Stimulated activated naive CD8-positive, alpha-beta T cell treated with anti-CD3 and anti-CD28 coated beads, Interleukin-15, Interleukin-2, amounts not matched to agents 100 ng/mL and 50 ng/mL, for 24 hours (primary cell): ENCODE data around the gene POLR1H.

ENCODE experiments used
- H3K27ac Mint-ChIP-seq: one replicate; pipeline ENCODE4 v1.8.0; 2021; ENCODE audit warnings: mild to moderate bottlenecking, mixed read lengths
- H3K27me3 Mint-ChIP-seq: one replicate; pipeline ENCODE4 v1.8.0; 2021; ENCODE audit warnings: mixed read lengths
- H3K36me3 Mint-ChIP-seq: one replicate; pipeline ENCODE4 v1.8.0; 2021; ENCODE audit warnings: low read depth, mixed read lengths
- H3K4me1 Mint-ChIP-seq: one replicate; pipeline ENCODE4 v1.8.0; 2021; ENCODE audit warnings: low read depth, mixed read lengths
- H3K4me3 Mint-ChIP-seq: one replicate; pipeline ENCODE4 v1.8.0; 2021; ENCODE audit warnings: mild to moderate bottlenecking, mixed read lengths
- H3K9me3 Mint-ChIP-seq: one replicate; pipeline ENCODE4 v1.8.0; 2021; ENCODE audit warnings: mixed read lengths

The POLR1H gene

DNA sequence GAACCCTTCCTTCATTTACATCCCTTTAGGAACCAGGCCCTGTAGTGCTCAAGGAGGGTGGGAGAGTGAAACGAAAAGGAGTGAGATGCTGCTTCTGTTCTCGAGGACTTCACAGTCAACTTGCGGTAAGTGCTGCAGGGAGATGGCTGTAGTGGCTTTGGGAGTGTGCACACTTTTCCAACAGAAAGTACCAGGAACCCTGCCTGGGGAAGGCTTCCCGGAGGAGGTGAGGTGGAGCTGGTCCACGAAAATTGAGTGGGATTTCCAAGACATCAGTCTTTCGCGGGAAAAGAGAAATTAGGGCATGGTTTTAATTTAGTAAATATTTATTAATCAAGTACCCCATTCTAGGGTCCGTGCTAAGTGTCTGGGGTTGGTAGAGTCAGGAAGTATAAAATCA is 39.1 kb downstream of the POLR1H start:
- no peaks in the 10 kb centered on the region for H3K36me3 Mint-ChIP-seq
- no peak overlapping the region for H3K27ac Mint-ChIP-seq
- peaks cover 54% of the 10 kb centered on the region for H3K4me1 Mint-ChIP-seq
- peak overlapping the region; percentile 68 for H3K4me3 Mint-ChIP-seq
- H3K9me3 Mint-ChIP-seq, result no peaks in the 10 kb centered on the region
- peaks cover 64% of the 10 kb centered on the region for H3K27me3 Mint-ChIP-seq

DNA sequence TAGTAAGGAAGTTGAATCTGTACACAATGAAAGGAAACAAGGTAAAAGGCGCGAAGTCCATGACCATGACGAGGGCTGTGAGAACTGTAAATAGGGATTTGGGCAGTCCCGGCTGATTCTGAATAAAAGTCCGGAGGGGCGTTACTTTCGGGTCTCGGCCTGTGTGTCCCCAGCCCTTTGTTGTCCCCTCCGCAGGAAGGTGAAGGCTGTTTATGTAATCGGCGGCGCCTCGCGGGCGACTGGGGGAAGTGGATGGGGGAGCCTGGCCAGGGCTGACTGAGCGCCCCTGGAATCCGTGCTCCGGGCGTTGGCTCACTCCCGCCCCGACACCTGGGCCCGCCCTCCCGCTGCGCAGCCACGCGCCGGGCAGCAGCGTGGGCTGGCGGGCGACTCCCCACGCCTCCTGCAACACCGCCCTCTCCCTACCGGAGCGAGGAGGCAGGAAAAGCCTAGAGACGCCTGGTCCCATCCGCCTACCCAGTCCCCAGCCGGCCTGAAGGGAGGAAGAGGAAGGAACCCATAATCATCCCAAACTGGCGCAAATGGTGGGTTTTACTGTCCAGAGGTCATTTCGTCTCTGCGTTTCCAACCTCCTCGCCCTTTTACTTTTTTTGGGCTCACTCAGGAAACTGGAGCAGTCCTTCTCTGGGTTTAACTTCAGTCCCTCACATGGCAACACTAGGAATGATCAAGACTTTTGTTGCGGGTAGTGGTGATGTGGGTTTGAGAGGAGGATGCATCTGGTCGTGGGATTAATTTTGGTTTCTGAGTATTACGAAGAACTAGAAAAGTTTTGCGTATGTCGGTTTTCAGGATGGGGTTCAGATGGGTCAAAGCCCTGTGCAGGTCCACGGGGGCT is 39.7 kb downstream of the POLR1H start:
- peak overlapping the region; percentile 75 for H3K4me3 Mint-ChIP-seq
- peaks cover 54% of the 10 kb centered on the region for H3K4me1 Mint-ChIP-seq
- H3K36me3 Mint-ChIP-seq, result no peaks in the 10 kb centered on the region
- H3K27ac Mint-ChIP-seq, result peak overlapping the region; percentile 56
- H3K9me3 Mint-ChIP-seq, result no peaks in the 10 kb centered on the region
- H3K27me3 Mint-ChIP-seq, result peaks cover 60% of the 10 kb centered on the region

DNA sequence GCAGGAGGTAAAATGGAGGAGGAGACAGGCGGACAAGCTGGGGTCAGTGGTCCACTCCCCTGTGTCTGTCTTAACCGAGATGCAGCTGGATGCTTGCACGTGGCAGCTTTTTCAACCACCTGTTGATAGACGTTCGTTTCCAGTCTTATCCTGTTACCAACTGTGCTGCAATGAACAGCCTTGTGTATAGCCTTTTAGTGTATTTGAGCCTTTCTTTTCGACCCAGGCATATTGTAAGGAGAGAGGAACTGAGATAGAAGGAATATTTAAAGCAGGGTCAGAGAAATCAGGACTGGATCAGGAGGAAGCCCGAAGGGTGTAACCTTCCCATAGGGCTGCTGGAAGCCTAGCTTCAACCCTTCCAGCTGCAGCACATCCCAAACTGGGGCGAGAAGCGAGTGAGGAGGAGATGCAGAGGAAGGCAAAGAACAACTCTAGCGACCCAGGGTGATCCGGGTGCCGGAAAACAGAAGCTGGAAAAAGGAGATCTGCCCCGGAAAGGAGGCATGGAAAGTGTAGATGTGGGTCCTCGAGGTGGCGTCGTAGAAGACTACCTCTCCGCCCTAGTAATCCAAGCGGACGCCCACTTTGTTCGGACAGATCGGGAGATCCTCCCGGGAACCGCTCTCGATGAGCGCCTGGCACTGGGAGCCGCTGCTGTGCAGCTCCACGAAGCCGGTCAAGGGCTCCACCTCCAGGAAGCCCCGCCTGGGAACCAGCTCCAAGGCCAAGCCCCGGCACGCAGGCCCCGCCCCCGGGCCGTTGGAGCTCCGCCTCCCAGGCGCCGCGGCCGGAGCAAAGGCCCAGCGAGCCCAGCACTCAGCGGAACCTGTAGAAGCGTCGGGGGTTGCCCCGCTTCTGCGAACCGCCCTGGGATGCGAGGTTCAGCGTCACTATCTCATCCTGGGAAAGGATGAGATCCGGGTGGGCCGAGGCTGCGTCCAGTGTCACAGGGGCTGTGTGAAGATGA is 40.7 kb downstream of the POLR1H start:
- peak overlapping the region; percentile 75 for H3K4me3 Mint-ChIP-seq
- no peaks in the 10 kb centered on the region for H3K9me3 Mint-ChIP-seq
- peaks cover 58% of the 10 kb centered on the region for H3K27me3 Mint-ChIP-seq
- H3K4me1 Mint-ChIP-seq, result peaks cover 54% of the 10 kb centered on the region
- H3K36me3 Mint-ChIP-seq, result no peaks in the 10 kb centered on the region
- peak overlapping the region; percentile 56 for H3K27ac Mint-ChIP-seq

DNA sequence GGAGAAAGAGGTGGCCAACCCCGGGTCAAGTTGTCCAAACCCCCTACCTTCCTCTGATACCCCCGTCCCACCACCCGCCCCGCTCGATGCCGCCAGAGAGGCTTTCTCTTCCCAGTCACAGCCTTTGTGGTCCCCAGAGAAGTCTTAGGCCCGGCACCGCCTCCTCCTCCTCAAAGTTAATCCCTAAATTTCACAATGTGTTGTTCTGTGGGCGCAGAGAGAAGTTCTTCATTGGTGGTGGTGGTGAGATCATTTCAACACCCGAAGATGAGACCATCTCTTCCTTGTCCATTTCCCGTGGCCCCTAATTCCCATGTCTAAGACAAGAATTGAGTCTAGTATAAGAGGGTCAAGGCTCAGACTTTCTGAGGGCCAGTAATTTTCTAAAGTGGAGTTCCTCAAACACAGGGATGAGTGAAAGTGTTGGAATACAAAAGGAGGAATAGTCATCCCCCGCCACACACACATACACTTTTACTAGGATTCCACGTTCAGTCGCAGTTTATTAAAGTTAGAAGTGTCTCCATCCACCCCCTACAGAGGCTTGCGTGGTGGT is 41.4 kb downstream of the POLR1H start:
- Mint-ChIP-seq H3K4me3 (peak overlapping the region; percentile 80), H3K27ac (no peak overlapping the region), H3K27me3 (peaks cover 53% of the 10 kb centered on the region), H3K4me1 (peaks cover 54% of the 10 kb centered on the region), H3K36me3 (no peaks in the 10 kb centered on the region), H3K9me3 (no peaks in the 10 kb centered on the region)

DNA sequence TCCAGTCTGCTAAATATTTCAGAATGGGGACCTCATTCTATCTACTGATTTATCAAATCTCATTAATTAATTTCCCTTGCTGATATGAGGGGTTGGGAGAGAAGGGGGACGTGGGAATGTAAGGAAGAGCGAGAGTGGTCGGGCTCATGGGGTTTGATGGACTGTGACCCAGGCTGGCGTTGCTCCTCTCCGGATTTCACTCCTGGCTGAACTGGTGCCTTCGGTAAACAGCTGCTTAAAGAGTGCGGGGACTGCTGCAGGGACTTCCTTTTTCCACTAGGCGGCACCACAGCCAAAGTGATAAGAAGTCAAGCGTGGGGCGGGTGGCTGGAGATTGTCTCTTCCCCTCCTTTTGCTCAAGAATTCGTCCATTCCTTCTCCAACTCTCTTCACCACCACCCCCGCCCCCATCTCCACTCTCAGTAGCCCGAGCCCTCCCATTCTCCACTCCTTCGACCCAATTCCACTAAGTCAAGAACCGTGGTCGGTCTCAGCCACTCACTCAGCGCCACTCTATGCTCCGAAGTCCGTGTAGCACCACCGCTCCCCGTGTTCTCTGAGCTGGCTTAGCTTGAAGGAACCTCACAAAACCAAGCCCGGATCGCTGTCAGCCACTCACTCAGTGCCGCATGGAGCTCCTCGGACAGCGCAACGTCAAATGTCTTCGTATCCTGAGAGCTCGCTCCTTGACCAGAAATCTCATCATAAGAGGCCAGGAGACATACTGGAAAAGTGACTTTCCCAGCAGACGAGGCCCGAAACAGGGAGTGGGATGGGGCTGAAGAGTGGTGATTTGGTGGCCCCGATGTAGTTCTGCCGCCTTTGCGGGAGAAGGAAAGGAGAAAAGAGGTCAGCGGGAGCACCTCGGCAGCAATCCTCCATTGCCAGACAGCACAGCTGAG is 42.2 kb downstream of the POLR1H start:
- Mint-ChIP-seq H3K9me3 (no peaks in the 10 kb centered on the region), H3K4me3 (peak overlapping the region; percentile 80), H3K4me1 (peaks cover 47% of the 10 kb centered on the region), H3K27me3 (peaks cover 60% of the 10 kb centered on the region), H3K27ac (peak overlapping the region; percentile 61), H3K36me3 (no peaks in the 10 kb centered on the region)

DNA sequence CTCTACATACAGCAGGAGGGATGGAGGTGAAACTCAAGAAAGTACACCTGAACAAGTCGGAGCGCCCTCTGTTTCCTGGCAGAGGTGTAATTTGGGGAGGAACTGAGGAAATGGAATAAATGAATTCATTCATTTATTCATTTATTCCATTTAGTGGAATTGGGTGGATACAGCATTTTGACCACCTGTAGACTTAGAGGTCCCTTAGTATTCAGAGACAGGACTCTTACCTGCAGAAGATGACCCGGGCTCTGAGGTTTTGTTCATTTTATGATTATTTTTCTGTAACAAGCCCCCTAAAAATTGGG is 42.8 kb downstream of the POLR1H start:
- Mint-ChIP-seq H3K36me3 (no peaks in the 10 kb centered on the region), H3K27ac (no peak overlapping the region), H3K4me3 (peak overlapping the region; percentile 80), H3K9me3 (no peaks in the 10 kb centered on the region), H3K4me1 (peaks cover 44% of the 10 kb centered on the region), H3K27me3 (peaks cover 60% of the 10 kb centered on the region)

DNA sequence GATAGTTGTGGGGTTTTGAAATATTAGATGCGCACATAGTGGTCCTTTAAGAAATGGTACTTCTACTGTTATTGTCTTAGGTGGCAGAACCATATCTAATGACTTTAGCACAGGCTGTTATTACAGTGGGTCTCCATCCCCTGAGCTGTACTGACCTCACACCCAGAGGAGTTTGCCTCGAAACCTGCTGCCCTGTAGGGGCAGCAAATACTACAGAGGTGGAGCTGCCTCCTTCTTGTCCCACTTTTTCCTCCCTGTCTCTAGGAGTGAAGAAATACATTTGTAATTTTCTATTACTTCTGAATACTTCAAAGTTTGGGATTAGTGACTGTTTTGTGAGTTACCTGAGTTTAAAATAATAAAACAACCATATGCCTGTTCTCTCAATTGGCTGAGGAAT is 43.6 kb downstream of the POLR1H start:
- H3K4me1 Mint-ChIP-seq, result peaks cover 39% of the 10 kb centered on the region
- no peaks in the 10 kb centered on the region for H3K9me3 Mint-ChIP-seq
- H3K27ac Mint-ChIP-seq, result no peak overlapping the region
- H3K4me3 Mint-ChIP-seq, result no peak overlapping the region
- peaks cover 55% of the 10 kb centered on the region for H3K27me3 Mint-ChIP-seq
- no peaks in the 10 kb centered on the region for H3K36me3 Mint-ChIP-seq

DNA sequence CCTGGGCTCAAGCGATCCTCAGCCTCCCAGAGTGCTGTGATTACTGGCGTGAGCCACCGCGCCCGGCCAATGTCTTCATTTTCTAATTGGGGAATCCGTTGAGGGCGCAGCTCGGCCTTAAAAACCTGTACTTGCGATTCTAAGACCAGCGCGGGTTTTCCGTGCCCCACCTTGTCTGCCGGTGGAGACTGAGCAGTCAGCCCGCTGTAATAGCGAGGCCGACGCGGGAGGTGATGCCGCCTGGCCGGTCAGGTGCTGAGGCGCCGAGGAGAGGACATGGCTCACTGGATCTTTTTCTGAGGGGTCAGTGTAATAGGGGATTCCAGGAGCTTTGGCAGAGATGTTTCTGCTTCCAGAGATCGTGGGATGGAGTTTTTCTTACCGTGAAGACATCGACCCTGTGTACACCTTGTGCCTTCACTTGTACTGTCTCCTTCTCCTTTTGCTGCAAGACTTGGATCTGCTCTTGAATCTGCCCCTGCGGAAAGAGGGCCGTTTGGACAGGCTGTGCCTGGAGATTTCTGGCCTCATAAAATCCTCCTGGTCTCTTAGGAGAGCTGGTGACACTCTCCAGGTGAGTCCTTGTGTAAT is 50.3 kb downstream of the POLR1H start:
- H3K27me3 Mint-ChIP-seq, result peaks cover 62% of the 10 kb centered on the region
- no peaks in the 10 kb centered on the region for H3K9me3 Mint-ChIP-seq
- H3K27ac Mint-ChIP-seq, result no peak overlapping the region
- no peaks in the 10 kb centered on the region for H3K36me3 Mint-ChIP-seq
- H3K4me3 Mint-ChIP-seq, result no peak overlapping the region
- H3K4me1 Mint-ChIP-seq, result peaks cover 13% of the 10 kb centered on the region

DNA sequence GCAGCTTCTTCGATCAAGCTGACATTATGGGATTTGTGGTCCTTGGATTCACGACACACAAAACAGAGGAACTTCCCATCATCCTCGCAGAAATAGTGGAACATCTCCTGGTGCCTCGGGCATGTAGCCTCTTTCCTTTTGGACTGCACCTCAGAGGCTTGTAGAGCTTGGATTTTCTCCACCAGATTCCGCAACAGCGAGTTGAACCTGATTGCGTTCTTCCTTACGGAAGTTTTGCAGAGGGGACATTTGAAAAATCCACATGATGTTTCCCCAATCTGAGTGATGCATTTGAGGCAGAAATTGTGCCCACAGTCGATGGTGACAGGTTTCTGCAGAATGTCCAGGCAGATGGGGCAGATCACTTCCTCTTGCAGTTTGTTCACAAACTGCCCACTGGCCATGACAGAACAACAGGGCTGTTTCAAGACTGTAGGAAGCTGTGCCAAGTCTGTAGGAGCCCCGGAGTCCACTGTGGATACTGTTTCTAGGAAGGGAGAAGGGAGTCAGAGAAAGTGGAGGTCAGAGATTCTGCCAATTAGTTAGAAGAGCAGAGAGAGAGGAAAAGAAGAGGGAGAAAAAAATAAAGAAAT is 51.4 kb downstream of the POLR1H start:
- Mint-ChIP-seq H3K4me3 (no peak overlapping the region), H3K27ac (no peak overlapping the region), H3K4me1 (peaks cover 13% of the 10 kb centered on the region), H3K36me3 (no peaks in the 10 kb centered on the region), H3K27me3 (peaks cover 63% of the 10 kb centered on the region), H3K9me3 (no peaks in the 10 kb centered on the region)

DNA sequence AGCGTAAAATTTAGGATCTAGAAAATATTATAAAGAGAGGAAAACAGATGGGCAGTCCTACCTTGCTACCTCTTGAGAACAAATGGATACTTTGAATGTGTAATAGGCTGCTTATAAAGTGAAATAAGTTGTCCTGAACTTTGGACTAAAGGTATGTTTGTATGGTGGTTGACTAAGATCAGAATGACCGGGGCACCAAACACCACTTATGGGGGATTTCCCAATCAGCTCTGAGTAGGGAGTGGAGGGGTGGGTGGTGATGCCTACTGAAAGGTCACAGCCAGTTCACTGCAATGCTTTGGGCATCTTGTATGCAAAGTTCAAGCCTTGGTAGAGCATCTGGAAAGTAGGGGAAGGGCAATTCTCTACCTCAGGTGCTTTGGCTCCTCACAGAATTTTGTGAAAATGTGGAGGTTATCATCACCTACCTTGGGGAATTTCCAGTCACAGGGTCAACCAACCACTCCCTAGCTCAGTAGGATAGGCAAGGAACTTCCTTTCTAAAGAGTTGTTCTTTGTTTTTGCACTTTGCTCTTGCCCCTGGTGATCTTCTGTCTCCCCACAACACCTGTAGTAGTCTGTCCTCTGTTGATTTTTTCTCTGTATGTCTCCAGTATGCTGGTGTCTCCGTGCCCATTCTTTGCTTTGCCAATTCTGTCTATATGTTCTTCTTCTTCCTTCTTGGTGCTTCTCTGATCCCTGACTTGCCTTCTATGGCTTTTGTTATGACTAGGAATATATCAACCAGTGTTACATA is 52.1 kb downstream of the POLR1H start, which contains the start of gene TRIM31:
TSS of gene TRIM31 (minus strand) at position 88 of the 757 bp plus-strand sequence. CDS start 285 bp downstream, outside the sequence.
- Mint-ChIP-seq H3K36me3 (no peaks in the 10 kb centered on the region), H3K27me3 (peaks cover 59% of the 10 kb centered on the region), H3K4me1 (peaks cover 13% of the 10 kb centered on the region), H3K27ac (no peak within 1 kb of the TSS), H3K4me3 (no peak within 1 kb of the TSS), H3K9me3 (no peaks in the 10 kb centered on the region)

DNA sequence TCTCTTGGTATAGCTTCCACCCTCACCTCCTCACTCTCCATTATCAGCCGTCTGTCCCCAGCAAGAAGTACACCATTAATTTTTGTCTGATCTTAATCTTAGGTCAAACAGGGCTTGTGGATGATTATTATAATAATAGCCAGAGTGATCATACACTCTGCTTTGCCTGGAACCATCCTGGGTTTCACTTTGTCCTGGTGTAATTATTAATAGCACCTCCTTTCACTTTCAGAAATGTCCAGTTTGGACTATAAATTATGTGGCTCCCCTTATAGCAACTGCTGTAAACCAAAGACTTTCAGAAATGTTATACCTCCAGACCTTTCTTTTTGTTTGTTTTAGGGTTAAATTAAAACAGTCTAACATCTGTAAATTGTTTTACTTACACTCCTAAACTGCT is 52.8 kb downstream of the POLR1H start:
- peaks cover 13% of the 10 kb centered on the region for H3K4me1 Mint-ChIP-seq
- no peaks in the 10 kb centered on the region for H3K36me3 Mint-ChIP-seq
- peaks cover 52% of the 10 kb centered on the region for H3K27me3 Mint-ChIP-seq
- no peak overlapping the region for H3K4me3 Mint-ChIP-seq
- no peak overlapping the region for H3K27ac Mint-ChIP-seq
- no peaks in the 10 kb centered on the region for H3K9me3 Mint-ChIP-seq
